Progenitor cell of endocrine pancreas (in vitro differentiated cells): ENCODE results near the gene VPS13C. TPM values are rescaled to one million over a fixed set of nuclear protein-coding genes. Genes with fewer than 3 reads are reported as not detected.
"Not testable (repeated sequence)": the region's sequence is repeated elsewhere in the genome, so short reads cannot be mapped to it uniquely, and the experiment has no call there.

ENCODE experiments used
- DNase-seq: peaks from one replicate; pipeline ENCODE4 v3.0.0; 2021; ENCODE audit warnings: low spot score; ENCODE audit not compliant: unreplicated experiment
- H3K27ac Mint-ChIP-seq: 2 replicates; pipeline ENCODE4 v1.8.0; 2021; ENCODE audit warnings: mild to moderate bottlenecking, moderate library complexity, mixed read lengths
- H3K27me3 Mint-ChIP-seq: 2 replicates; pipeline ENCODE4 v1.8.0; 2021; ENCODE audit warnings: mixed read lengths
- H3K36me3 Mint-ChIP-seq: 2 replicates; pipeline ENCODE4 v1.8.0; 2022; ENCODE audit warnings: mixed read lengths; ENCODE audit not compliant: insufficient read depth
- H3K4me1 Mint-ChIP-seq: 2 replicates; pipeline ENCODE4 v1.8.0; 2021; ENCODE audit warnings: low read depth, mixed read lengths
- H3K4me3 Mint-ChIP-seq: 2 replicates; pipeline ENCODE4 v1.8.0; 2021; ENCODE audit warnings: low read depth, mild to moderate bottlenecking, moderate library complexity, mixed read lengths
- H3K9me3 Mint-ChIP-seq: 2 replicates; pipeline ENCODE4 v1.8.0; 2021; ENCODE audit warnings: low read depth, mixed read lengths
- CTCF ChIP-seq: fragments of 200-600 bp; sonication (generic); IDR thresholded peaks from one replicate; pipeline ENCODE4 v1.5.0; 2021; ENCODE audit warnings: antibody characterized with exemption, mild to moderate bottlenecking; ENCODE audit not compliant: unreplicated experiment
- total RNA-seq: library from RNA; stranded (reverse); gene quantifications from 2 replicates; pipeline ENCODE4 v1.2.1, GENCODE V29; 2021

VPS13C gene
- total RNA-seq, 1 donor from 2014 or later: 47.7 TPM

- DNase-seq: no peak
- Mint-ChIP-seq H3K36me3 (peaks cover 34% of the 10 kb centered on the region), H3K4me3 (no peak overlapping the region), H3K27ac (no peak overlapping the region), H3K27me3 (no peaks in the 10 kb centered on the region), H3K4me1 (peaks cover 3% of the 10 kb centered on the region), H3K9me3 (peaks cover 10% of the 10 kb centered on the region)
- no peak for TF ChIP-seq CTCF
Measured at GRCh38 chr15:62020576-62021160, 39.6 kb downstream of the VPS13C start.

GRCh38 chr15:62005354-62005753 lies 54.9 kb downstream of the VPS13C start:
- H3K36me3 Mint-ChIP-seq: peaks cover 24% of the 10 kb centered on the region
- not testable (repeated sequence) for DNase-seq, H3K27me3 Mint-ChIP-seq

GRCh38 chr15:61997786-61998185 lies 62.5 kb downstream of the VPS13C start:
- TF ChIP-seq CTCF: no peak
- DNase-seq: no peak
- H3K4me3 Mint-ChIP-seq: no peak overlapping the region
- H3K27ac Mint-ChIP-seq: no peak overlapping the region
- H3K4me1 Mint-ChIP-seq: no peaks in the 10 kb centered on the region
- peaks cover 3% of the 10 kb centered on the region for H3K36me3 Mint-ChIP-seq
- no peaks in the 10 kb centered on the region for H3K9me3 Mint-ChIP-seq
- H3K27me3 Mint-ChIP-seq: no peaks in the 10 kb centered on the region

More at GRCh38 chr15:62005354-62005753, 54.9 kb downstream of the VPS13C start:
- H3K4me1 Mint-ChIP-seq, H3K27ac Mint-ChIP-seq, H3K9me3 Mint-ChIP-seq, H3K4me3 Mint-ChIP-seq: not testable (repeated sequence)

- TF ChIP-seq CTCF: no peak
- no peaks in the 10 kb centered on the region for H3K27me3 Mint-ChIP-seq
Measured at GRCh38 chr15:61996056-61996635, 64.1 kb downstream of the VPS13C start.

GRCh38 chr15:61994216-61994615 lies 66.0 kb downstream of the VPS13C start:
- no peaks in the 10 kb centered on the region for H3K27me3 Mint-ChIP-seq

More at GRCh38 chr15:61996056-61996635, 64.1 kb downstream of the VPS13C start:
- peaks cover 2% of the 10 kb centered on the region for H3K36me3 Mint-ChIP-seq
- H3K4me3 Mint-ChIP-seq: no peak overlapping the region
- H3K9me3 Mint-ChIP-seq: no peaks in the 10 kb centered on the region
- no peak for DNase-seq
- no peak overlapping the region for H3K27ac Mint-ChIP-seq
- H3K4me1 Mint-ChIP-seq: no peaks in the 10 kb centered on the region

More at GRCh38 chr15:61994216-61994615, 66.0 kb downstream of the VPS13C start:
- H3K4me1 Mint-ChIP-seq: no peaks in the 10 kb centered on the region
- H3K4me3 Mint-ChIP-seq: no peak overlapping the region
- peaks cover 12% of the 10 kb centered on the region for H3K36me3 Mint-ChIP-seq
- no peak for DNase-seq
- TF ChIP-seq CTCF: no peak
- H3K27ac Mint-ChIP-seq: peak overlapping the region; percentile 21
- peaks cover 7% of the 10 kb centered on the region for H3K9me3 Mint-ChIP-seq
